Glutamatergic neuron (in vitro differentiated cells): ENCODE data around the gene GMDS. TPM values are rescaled to one million over a fixed set of nuclear protein-coding genes. Genes with fewer than 3 reads are reported as not detected.

Experiments
- DNase-seq: peaks from one replicate; pipeline ENCODE4 v3.0.0; 2022
- H3K27ac Mint-ChIP-seq: one replicate; pipeline ENCODE4 v1.8.0; 2020; ENCODE audit warnings: mild to moderate bottlenecking, mixed read lengths, inconsistent platforms; ENCODE audit not compliant: unreplicated experiment
- H3K27me3 Mint-ChIP-seq: one replicate; pipeline ENCODE4 v1.8.0; 2020; ENCODE audit warnings: mild to moderate bottlenecking, moderate library complexity, mixed read lengths, inconsistent platforms; ENCODE audit not compliant: unreplicated experiment
- H3K36me3 Mint-ChIP-seq: one replicate; pipeline ENCODE4 v1.8.0; 2020; ENCODE audit warnings: mild to moderate bottlenecking, mixed read lengths, inconsistent platforms; ENCODE audit not compliant: unreplicated experiment
- H3K4me1 Mint-ChIP-seq: one replicate; pipeline ENCODE4 v1.8.0; 2020; ENCODE audit warnings: mild to moderate bottlenecking, low read depth, mixed read lengths, inconsistent platforms; ENCODE audit not compliant: unreplicated experiment
- H3K4me3 Mint-ChIP-seq: one replicate; pipeline ENCODE4 v1.8.0; 2020; ENCODE audit warnings: mild to moderate bottlenecking, mixed read lengths, inconsistent platforms; ENCODE audit not compliant: unreplicated experiment
- H3K9me3 Mint-ChIP-seq: one replicate; pipeline ENCODE4 v1.8.0; 2020; ENCODE audit warnings: mild to moderate bottlenecking, moderate library complexity, mixed read lengths, inconsistent platforms; ENCODE audit not compliant: unreplicated experiment
- total RNA-seq: library from RNA; stranded (reverse); fragmentation: NEBNext Ultra II Directional; extraction: Animal tissue kit (Norgen Biotek cat#: 25700); gene quantifications from one replicate; pipeline ENCODE4 v1.2.1, GENCODE V29; 2021; ENCODE audit not compliant: unreplicated experiment
- TF ChIP-seq, protein P1 (sequence below): fragments of 200-600 bp; sonication (generic); IDR thresholded peaks from one replicate; pipeline ENCODE4 v1.5.0; 2021; ENCODE audit not compliant: partially characterized antibody, unreplicated experiment

Gene GMDS
- total RNA-seq, 1 donor from 2014 or later: 8.9 TPM

DNA sequence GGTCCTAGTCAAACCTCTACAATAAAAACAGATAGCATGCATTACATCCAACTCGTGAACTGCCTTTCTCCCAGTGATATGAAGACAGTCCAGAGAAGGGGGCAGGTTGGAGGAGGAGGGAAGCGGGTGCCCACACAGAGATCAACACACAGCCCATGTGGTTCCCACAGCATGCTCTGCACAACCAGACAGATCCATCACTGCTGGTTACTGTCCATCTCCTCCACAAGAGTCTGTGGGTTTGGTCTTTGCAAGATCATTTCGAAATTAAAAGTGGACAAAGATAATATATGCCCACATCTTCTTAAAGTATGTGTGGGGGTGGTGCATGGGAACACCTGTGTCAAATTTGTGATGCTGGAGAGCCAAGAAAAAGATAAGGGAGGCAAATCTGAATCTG lies 215.5 kb downstream of the GMDS start:
- Mint-ChIP-seq H3K9me3 (no peaks in the 10 kb centered on the region), H3K36me3 (no peaks in the 10 kb centered on the region), H3K4me1 (peaks cover 15% of the 10 kb centered on the region), H3K27ac (no peak overlapping the region), H3K27me3 (no peaks in the 10 kb centered on the region), H3K4me3 (no peak overlapping the region)
- TF ChIP-seq, protein P1, sequence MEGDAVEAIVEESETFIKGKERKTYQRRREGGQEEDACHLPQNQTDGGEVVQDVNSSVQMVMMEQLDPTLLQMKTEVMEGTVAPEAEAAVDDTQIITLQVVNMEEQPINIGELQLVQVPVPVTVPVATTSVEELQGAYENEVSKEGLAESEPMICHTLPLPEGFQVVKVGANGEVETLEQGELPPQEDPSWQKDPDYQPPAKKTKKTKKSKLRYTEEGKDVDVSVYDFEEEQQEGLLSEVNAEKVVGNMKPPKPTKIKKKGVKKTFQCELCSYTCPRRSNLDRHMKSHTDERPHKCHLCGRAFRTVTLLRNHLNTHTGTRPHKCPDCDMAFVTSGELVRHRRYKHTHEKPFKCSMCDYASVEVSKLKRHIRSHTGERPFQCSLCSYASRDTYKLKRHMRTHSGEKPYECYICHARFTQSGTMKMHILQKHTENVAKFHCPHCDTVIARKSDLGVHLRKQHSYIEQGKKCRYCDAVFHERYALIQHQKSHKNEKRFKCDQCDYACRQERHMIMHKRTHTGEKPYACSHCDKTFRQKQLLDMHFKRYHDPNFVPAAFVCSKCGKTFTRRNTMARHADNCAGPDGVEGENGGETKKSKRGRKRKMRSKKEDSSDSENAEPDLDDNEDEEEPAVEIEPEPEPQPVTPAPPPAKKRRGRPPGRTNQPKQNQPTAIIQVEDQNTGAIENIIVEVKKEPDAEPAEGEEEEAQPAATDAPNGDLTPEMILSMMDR: no peak
- no peak for DNase-seq

DNA sequence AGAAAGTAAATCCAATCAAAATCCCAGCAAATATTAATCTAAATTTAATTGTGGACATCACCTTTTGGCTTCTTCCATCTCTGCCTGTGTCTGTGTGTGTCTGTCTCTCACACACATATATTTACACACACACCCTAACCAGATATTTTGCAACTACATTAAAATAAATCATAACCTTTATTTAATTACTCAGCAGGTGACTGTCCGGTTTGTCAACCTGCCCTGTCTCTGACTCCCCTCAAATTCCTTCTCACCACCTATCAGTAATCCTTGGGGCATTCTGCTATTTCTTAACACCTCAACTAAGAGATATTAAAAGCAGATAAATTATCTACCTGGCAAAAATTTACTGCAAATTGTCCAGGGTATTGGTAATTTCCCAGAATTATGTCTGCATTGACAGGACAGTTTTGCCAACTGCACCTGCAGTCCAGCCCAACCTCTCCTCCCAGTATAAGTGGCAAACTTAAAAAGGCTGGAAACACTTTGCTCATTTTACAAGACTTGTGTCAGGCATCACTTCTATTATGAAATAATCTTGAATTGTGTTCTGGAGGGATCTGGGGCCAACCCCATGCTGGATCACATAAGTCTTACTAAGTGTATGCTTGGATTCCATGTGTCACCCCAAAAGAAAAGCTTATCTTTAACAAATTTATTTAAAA lies 216.1 kb downstream of the GMDS start:
- Mint-ChIP-seq H3K36me3 (no peaks in the 10 kb centered on the region), H3K4me1 (peaks cover 15% of the 10 kb centered on the region), H3K27me3 (no peaks in the 10 kb centered on the region), H3K4me3 (no peak overlapping the region), H3K27ac (no peak overlapping the region), H3K9me3 (no peaks in the 10 kb centered on the region)
- TF ChIP-seq, protein P1: no peak
- DNase-seq: no peak

DNA sequence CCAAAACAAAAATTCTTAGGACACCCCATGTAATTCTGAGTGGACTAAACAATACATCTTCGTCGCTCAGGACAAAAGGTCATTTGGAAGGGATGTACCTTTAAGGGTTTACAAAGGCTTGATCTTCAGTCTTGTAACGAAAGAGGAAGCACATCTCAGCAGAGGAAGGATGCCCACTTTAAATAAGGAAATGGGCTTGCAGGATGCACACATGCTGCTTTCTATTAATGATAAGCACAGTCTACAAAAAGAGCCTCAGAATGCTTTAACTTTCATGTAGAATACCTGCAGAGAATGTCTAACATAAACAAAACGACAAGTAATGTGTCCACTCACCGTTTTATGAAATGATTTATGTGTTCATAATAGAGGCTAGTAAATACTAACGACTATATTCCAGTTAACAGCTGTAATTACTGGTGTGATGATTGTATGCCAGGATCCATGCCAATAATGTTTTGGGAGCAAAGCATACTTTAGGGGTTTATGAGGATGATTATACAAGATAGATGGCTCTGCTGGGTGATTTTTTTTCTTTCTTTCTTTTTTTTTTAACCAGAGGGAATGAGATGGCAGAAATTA lies 216.9 kb downstream of the GMDS start:
- DNase-seq: no peak
- Mint-ChIP-seq H3K27ac (no peak overlapping the region), H3K27me3 (no peaks in the 10 kb centered on the region), H3K4me3 (no peak overlapping the region), H3K36me3 (no peaks in the 10 kb centered on the region), H3K9me3 (no peaks in the 10 kb centered on the region), H3K4me1 (peaks cover 18% of the 10 kb centered on the region)
- TF ChIP-seq, protein P1: no peak

DNA sequence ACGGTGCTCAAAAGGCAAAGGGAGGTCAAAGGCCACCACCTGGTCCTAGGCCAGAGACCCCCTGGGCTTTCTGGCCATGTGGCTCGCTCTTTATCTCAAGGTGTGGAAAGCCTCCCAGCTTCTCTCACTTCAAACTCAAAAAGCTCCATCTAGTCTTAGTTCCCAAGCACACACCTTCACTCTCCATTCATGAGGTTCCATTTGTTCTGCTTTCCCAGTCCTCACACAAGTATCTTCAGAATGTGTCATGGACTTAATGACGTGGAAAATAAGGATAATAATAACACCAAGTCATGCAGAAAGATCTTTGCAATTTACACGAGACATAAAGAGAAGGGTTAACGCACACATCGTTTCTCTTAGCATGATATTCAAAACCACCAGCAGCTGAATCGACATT lies 219.3 kb downstream of the GMDS start:
- no peaks in the 10 kb centered on the region for H3K36me3 Mint-ChIP-seq
- DNase-seq: no peak
- H3K27ac Mint-ChIP-seq: no peak overlapping the region
- no peaks in the 10 kb centered on the region for H3K9me3 Mint-ChIP-seq
- H3K4me1 Mint-ChIP-seq: peaks cover 17% of the 10 kb centered on the region
- no peak overlapping the region for H3K4me3 Mint-ChIP-seq
- no peaks in the 10 kb centered on the region for H3K27me3 Mint-ChIP-seq
- TF ChIP-seq, protein P1: no peak

DNA sequence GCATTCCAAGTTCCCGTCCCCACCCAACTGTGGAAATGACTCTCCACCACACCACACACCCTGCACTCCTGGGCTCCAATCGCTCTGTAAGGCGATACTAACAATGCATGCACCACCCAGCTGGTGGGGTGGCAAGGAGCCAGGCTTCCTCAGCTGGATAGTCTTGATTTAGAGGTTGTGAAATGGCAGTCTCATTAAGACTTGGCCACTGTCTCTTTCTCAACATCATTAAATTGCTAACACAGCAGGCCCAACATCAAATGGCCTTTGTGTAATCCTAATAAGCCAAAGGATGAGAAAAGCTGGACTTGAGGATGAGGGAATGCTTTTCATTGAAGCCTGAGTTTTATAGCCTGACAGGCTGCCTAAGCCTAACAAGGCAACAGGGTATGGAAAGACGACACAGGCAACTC lies 223.7 kb downstream of the GMDS start:
- Mint-ChIP-seq H3K27me3 (no peaks in the 10 kb centered on the region), H3K27ac (no peak overlapping the region)

More for the DNA sequence above, 223.7 kb downstream of the GMDS start:
- no peak overlapping the region for H3K4me3 Mint-ChIP-seq
- no peaks in the 10 kb centered on the region for H3K9me3 Mint-ChIP-seq
- no peaks in the 10 kb centered on the region for H3K36me3 Mint-ChIP-seq
- H3K4me1 Mint-ChIP-seq: peaks cover 17% of the 10 kb centered on the region
- DNase-seq: no peak
- TF ChIP-seq, protein P1: no peak
